ENCODE measurements around the gene GBP3.

DNA sequence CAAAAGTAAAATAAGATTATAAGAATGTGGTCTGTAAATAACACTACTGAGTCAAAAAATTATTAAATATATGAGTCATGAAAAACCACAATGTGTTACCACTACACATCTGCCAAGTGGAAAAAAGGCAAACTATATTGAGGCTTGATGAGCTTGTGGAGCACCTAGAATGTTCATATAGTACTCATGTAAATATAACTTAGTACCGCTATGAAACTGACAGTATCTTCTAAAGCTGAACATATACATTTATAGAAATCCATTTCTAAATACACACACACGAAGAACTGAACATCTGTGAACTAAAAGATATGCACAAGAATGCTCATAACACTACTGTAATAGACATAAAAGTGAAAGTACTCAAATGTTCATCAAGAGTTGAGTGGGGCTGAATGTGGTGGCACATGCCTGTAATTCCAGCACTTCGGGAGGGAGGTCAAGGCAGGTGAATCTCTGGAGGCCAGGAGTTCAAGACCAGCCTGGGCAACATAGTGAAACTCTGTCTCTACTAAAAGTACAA is 18.5 kb upstream of the GBP3 start:
- TF ChIP-seq, protein P1, sequence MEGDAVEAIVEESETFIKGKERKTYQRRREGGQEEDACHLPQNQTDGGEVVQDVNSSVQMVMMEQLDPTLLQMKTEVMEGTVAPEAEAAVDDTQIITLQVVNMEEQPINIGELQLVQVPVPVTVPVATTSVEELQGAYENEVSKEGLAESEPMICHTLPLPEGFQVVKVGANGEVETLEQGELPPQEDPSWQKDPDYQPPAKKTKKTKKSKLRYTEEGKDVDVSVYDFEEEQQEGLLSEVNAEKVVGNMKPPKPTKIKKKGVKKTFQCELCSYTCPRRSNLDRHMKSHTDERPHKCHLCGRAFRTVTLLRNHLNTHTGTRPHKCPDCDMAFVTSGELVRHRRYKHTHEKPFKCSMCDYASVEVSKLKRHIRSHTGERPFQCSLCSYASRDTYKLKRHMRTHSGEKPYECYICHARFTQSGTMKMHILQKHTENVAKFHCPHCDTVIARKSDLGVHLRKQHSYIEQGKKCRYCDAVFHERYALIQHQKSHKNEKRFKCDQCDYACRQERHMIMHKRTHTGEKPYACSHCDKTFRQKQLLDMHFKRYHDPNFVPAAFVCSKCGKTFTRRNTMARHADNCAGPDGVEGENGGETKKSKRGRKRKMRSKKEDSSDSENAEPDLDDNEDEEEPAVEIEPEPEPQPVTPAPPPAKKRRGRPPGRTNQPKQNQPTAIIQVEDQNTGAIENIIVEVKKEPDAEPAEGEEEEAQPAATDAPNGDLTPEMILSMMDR (conservative IDR thresholded peaks at IDR 0.05; ENCODE audit: low read length) = no peak
- TF ChIP-seq EZH2phosphoT487 (IDR thresholded peaks at IDR 0.05; ENCODE audit: borderline replicate concordance) = no peak
